Mesothelial cell of epicardium (in vitro differentiated cells): ENCODE measurements around the gene PAOX. TPM values are rescaled to one million over a fixed set of nuclear protein-coding genes. Genes with fewer than 3 reads are reported as not detected.

ENCODE experiments used
- DNase-seq, 2 experiments: peaks; one replicate each; pipeline ENCODE4 v3.0.0; 2021; ENCODE audit warnings: low spot score in 2 of 2; ENCODE audit not compliant: unreplicated experiment in 2 of 2
- H3K27ac Mint-ChIP-seq: 2 replicates; pipeline ENCODE4 v1.8.0; 2021; ENCODE audit warnings: mixed read lengths
- H3K27me3 Mint-ChIP-seq: 2 replicates; pipeline ENCODE4 v1.8.0; 2021; ENCODE audit warnings: low read depth, mixed read lengths
- H3K36me3 Mint-ChIP-seq: 2 replicates; pipeline ENCODE4 v1.8.0; 2021; ENCODE audit warnings: mixed read lengths
- H3K4me1 Mint-ChIP-seq: 2 replicates; pipeline ENCODE4 v1.8.0; 2021; ENCODE audit warnings: mixed read lengths
- H3K4me3 Mint-ChIP-seq: 2 replicates; pipeline ENCODE4 v1.8.0; 2021; ENCODE audit warnings: mild to moderate bottlenecking, moderate library complexity, mixed read lengths
- H3K9me3 Mint-ChIP-seq: 2 replicates; pipeline ENCODE4 v1.8.0; 2021; ENCODE audit warnings: mixed read lengths
- total RNA-seq: library from RNA; stranded (reverse); gene quantifications from 3 replicates; pipeline ENCODE4 v1.2.1, GENCODE V29; 2021
- TF ChIP-seq, protein P1 (sequence below): fragments of 200-600 bp; sonication (generic); IDR thresholded peaks from one replicate; pipeline ENCODE4 v1.5.0; 2021; ENCODE audit warnings: antibody characterized with exemption; ENCODE audit not compliant: unreplicated experiment

PAOX gene
- total RNA-seq, 1 donor from 2014 or later = 7.5 TPM

DNA sequence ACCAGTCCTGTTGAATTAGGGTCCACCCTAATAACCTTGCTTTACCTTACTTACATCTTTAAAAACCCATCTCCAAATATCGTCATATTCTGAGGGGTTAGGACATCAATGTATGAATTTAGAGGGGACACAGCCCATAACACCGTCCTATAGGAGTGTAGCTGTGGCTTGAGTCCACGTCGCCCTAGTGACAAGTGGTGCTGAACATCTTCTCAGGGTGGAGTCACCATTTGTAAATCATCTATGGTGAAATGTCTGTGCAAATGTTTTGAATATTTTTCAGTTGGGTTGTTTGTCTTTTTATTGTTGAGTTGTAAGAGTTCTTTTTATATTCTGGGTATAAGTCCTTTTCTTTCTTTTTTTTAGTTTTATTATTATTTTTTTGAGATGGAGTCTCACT is 37.1 kb upstream of the PAOX start:
- Mint-ChIP-seq H3K4me1 (no peaks in the 10 kb centered on the region), H3K9me3 (peaks cover 12% of the 10 kb centered on the region), H3K36me3 (no peaks in the 10 kb centered on the region), H3K4me3 (no peak overlapping the region), H3K27ac (no peak overlapping the region), H3K27me3 (peaks cover 42% of the 10 kb centered on the region)
- DNase-seq = no peak
- TF ChIP-seq, protein P1, sequence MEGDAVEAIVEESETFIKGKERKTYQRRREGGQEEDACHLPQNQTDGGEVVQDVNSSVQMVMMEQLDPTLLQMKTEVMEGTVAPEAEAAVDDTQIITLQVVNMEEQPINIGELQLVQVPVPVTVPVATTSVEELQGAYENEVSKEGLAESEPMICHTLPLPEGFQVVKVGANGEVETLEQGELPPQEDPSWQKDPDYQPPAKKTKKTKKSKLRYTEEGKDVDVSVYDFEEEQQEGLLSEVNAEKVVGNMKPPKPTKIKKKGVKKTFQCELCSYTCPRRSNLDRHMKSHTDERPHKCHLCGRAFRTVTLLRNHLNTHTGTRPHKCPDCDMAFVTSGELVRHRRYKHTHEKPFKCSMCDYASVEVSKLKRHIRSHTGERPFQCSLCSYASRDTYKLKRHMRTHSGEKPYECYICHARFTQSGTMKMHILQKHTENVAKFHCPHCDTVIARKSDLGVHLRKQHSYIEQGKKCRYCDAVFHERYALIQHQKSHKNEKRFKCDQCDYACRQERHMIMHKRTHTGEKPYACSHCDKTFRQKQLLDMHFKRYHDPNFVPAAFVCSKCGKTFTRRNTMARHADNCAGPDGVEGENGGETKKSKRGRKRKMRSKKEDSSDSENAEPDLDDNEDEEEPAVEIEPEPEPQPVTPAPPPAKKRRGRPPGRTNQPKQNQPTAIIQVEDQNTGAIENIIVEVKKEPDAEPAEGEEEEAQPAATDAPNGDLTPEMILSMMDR = no peak

DNA sequence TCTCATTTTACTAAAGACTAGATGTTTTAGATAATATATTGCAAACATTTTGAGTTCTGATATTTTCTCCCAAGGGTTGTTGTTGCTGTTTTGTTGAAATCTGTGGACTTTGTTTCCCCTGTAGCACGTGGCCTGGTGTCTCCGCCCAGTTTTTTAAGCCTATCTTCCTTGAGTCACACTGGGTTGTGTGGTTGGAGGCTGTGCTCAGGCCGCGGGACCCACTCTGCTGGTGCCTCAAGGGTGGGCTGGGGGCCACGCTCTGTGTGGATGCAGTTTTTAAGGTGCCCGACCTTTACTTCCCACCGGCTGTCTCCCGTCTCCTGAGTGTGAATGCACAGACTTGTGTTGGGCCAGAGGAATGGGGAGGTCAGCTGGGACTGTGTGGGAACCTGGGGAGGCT is 36.1 kb upstream of the PAOX start:
- peaks cover 12% of the 10 kb centered on the region for H3K9me3 Mint-ChIP-seq
- TF ChIP-seq, protein P1 = no peak
- no peaks in the 10 kb centered on the region for H3K4me1 Mint-ChIP-seq
- H3K27me3 Mint-ChIP-seq = peaks cover 42% of the 10 kb centered on the region
- no peaks in the 10 kb centered on the region for H3K36me3 Mint-ChIP-seq
- H3K27ac Mint-ChIP-seq = no peak overlapping the region
- no peak overlapping the region for H3K4me3 Mint-ChIP-seq
- DNase-seq = no peak

DNA sequence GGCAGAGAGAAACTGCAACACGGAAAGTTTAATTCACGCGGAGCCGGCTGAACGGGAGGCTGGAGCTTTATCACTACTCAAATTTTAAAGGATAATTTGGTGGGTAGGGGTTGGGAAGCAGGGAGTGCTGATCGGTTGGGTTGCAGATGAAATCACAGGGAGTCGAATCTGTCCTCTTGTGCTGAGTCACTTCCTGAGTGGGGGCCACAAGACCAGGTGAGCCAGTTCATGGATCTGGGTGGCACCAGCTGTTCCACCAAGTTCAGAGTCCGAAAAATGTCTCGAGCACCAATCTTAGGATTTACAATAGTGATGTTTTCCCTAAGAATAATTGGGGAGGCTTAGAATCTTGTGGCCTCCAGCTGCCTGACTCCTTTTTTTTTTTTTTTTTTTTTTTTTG is 35.5 kb upstream of the PAOX start:
- Mint-ChIP-seq H3K4me3 (no peak overlapping the region), H3K27me3 (peaks cover 42% of the 10 kb centered on the region), H3K27ac (no peak overlapping the region), H3K36me3 (no peaks in the 10 kb centered on the region), H3K4me1 (no peaks in the 10 kb centered on the region), H3K9me3 (peaks cover 12% of the 10 kb centered on the region)
- TF ChIP-seq, protein P1 = no peak
- no peak for DNase-seq

DNA sequence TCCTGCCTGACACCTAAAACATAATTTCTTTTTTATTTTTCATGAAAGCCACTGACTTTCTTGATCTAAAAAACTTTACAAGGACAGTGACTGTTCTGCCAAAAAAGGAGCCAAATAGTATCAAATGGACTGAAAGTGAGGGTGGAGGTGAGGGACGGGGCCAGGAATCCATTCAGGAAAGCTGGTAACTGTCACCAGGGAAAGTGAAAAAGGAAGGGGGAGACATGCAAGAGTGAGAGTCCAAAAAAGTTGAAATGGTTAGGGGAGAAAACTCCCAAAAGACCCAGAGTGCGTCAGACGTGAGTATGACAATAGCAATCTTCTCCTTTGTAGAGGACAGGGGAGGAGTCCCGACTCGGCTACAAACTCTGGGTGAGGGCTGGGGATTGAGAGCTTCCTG is 34.8 kb upstream of the PAOX start:
- H3K4me1 Mint-ChIP-seq = no peaks in the 10 kb centered on the region
- H3K36me3 Mint-ChIP-seq = no peaks in the 10 kb centered on the region
- DNase-seq = no peak
- peaks cover 42% of the 10 kb centered on the region for H3K27me3 Mint-ChIP-seq
- TF ChIP-seq, protein P1 = no peak
- H3K27ac Mint-ChIP-seq = no peak overlapping the region
- peaks cover 12% of the 10 kb centered on the region for H3K9me3 Mint-ChIP-seq
- H3K4me3 Mint-ChIP-seq = no peak overlapping the region

DNA sequence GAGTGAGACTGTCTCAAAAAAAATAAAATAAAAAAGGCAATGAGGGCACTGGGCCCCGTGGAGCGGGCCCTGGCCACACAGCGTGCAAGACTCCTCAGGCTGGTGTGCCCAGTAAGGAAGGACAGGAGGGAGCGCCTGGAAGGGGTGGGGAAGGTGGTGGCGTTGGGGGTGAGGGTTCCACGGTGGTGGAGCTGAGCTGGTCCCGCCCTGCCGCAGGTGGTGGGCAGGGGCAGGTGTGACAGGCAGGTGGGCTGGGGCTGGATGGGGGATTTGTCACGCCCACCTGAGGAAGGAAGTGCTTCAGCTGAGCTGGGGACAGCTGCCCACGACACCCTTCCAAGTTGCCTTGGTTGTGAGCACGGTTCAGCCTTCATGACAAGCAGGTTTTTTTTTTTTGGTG is 32.6 kb upstream of the PAOX start:
- Mint-ChIP-seq H3K36me3 (no peaks in the 10 kb centered on the region), H3K4me3 (no peak overlapping the region), H3K4me1 (no peaks in the 10 kb centered on the region), H3K27me3 (peaks cover 34% of the 10 kb centered on the region), H3K27ac (no peak overlapping the region), H3K9me3 (peaks cover 12% of the 10 kb centered on the region)
- DNase-seq = no peak
- TF ChIP-seq, protein P1 = no peak

DNA sequence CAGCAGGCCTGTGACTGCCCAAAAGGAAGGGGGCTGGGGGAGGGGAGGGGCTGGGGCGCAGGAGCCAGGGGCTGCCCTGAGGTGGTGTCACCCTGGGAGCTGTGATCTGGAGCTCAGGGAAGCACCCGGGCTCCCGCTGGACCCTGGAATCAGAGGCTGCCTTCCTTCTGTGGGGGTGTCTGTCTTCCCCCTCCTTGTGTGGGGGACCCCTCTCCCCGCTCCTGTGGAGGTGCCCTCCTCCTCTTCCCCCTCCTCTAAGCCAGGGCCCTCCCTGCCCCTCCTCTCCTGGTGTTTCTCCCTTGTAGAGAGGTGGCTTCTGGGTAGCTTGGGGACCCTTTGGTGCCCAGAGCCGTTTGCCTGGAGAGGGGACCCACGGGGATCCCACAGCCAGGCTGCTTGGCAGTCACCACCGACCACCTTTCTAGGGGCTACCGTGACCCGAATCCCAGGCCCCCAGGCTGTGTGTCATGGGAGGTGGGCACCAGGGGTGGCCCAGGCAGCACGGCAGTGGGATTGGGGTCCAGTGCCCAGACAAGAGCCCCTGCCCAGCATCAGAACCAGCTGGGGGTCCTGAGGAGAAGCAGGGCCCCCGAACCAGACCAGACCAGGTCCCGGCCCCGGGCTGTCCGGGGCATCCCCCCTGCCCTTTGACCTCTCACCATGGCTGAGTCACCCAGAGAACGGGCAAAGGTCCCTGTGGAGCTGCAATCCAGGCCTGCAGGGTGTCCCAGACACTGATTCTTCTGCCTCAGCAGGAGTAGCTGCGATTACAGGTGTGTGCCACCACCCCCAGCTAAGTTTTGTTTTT is 31.1 kb upstream of the PAOX start:
- H3K9me3 Mint-ChIP-seq = peaks cover 7% of the 10 kb centered on the region
- DNase-seq = no peak
- no peaks in the 10 kb centered on the region for H3K36me3 Mint-ChIP-seq
- H3K27ac Mint-ChIP-seq = no peak overlapping the region
- H3K4me1 Mint-ChIP-seq = no peaks in the 10 kb centered on the region
- peaks cover 26% of the 10 kb centered on the region for H3K27me3 Mint-ChIP-seq
- H3K4me3 Mint-ChIP-seq = no peak overlapping the region
- TF ChIP-seq, protein P1 = no peak
